GM18951 (cell line): ENCODE results near the gene CRB1.

Source experiments
- POLR2A ChIP-seq: IDR thresholded peaks from 4 replicates; pipeline ENCODE4 v1.6.1; 2011; ENCODE audit warnings: mild to moderate bottlenecking; ENCODE audit not compliant: insufficient read length, insufficient read depth; ENCODE audit errors: extremely low read depth
- in situ Hi-C: fragments of 300-500 bp; cut with MboI; formaldehyde crosslinking; loops from one replicate; pipeline ENCODE4 v1.12.0; 2022; ENCODE audit warnings: low sequenced_read_pairs, mixed read lengths, inconsistent platforms; ENCODE audit not compliant: unreplicated experiment

CRB1 gene

DNA sequence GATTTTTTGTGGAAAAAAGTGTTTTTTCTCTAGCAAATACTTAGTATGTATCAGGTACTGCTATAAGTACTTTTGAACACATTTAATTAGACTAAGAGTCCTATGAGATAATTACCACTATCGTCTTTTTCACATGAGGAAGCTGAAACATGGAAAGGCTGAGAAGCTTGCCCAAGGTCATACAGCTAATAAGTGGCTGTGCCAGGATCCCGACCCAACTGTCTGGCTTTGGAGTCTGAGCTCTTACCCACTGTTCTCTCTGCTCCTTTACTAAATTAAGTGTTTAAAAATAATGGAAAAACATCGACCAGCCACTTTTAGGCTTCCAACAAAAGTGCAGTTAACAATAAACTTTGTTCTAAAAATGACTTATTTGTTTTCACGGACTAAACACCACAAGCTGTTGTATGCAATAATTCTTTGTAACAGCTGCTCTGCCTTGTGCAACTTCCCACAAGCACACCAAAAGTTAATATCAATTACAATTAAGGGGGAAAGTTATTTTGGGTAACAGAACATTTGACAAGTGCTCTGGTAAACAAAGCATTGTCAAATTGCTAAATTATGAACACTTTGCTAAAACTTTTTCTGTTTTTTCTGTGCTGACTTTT, 75.7 kb downstream of the CRB1 start:
- TF ChIP-seq POLR2A: no peak
- in situ Hi-C loops: no loop called here

DNA sequence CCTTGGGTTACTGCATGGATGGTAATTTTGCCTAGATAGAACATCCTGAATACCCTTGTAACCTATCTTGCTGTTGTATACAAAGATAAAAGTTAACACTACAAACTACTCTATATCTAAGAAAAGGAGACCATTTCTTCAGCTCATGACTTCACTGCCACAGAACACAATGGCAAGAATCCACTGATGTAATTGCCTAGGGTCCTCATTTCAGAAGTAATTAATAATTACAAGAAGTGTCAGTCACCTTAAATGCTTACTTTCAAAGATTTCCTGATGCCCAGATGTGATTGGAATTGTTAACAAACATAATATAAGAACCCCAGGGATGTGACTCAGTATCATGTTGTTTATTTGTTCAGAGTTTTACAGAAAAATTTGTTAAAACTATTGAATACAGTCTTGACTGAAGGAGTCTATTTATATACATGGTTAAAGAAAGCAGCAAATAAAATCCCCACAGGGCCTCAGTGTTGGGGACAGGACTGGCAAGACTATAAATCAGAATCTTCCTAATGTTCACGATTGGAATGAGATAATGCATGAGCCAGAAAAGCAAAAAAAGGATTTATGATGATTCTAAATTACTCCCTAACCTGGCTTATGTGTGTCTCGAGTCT, 83.9 kb downstream of the CRB1 start:
- in situ Hi-C loops: loop anchor here (25.0 kb wide), 1 partner anchor 165 kb away; no protein-coding TSS in a partner anchor
- TF ChIP-seq POLR2A: no peak

DNA sequence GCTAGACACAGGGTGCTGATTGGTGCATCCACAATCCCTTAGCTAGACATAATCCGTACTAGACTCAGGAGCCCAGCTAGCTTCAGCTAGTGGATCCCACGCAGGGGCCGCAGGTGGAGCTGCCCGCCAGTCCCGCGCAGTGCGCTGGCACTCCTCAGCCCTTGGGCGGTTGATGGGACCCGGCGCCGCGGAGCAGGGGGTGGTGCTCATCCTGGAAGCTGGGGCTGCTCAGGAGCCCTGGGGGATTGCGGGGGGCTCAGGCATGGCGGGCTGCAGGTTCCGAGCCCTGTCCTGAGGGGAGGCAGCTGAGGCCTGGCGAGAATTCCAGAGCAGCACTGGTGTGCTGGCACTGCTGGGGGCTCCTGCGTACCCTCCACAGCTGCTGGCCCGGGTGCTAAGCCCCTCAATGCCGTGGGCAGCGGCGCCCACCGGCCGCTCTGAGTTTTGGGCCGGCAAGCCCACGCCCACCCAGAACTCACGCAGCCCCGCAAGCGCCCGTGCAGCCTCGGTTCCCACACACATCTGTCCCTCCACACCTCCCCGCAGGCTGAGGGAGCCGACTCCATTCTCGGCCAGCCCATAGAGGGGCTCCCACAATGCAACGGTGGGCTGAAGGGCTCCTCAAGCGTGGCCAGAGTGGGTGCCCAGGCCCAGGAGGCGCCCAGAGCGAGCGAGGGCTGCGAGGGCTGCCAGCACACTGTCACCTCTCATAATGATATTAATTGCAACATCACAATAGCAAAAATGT, 87.4 kb downstream of the CRB1 start:
- TF ChIP-seq POLR2A: no peak
- in situ Hi-C loops: loop anchor here (25.0 kb wide), 1 partner anchor 168 kb away; no protein-coding TSS in a partner anchor

DNA sequence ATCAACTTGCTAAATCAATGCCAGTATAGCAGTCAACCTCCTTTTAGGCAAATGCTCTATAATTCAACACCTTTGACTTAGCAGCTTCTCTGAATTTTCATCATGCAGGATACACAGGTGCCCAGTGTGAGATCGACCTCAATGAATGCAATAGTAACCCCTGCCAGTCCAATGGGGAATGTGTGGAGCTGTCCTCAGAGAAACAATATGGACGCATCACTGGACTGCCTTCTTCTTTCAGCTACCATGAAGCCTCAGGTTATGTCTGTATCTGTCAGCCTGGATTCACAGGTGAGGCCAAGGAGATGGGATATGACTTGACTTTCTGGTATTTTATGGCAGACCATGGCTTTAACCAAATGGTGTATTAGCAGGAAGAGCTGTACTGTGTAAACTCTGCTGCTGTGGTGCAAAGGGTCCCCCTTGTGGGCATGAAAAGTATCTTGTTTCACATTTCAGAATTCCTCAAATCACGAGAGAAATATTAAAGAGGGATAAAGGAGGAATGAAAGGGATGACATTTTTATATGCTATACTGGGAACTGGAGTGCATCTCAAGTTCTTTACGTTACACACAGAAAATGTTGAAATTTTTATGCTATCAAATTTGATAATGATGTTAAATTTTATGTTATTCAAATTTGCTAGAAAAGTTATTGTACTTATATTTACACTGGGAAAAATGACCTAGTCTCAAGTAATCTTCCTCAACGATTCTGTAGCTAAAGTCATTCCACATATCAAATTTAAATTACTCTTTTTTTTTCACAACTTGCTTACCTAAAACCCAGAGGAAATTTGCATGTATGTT, 88.9 kb downstream of the CRB1 start:
- no peak for TF ChIP-seq POLR2A
- in situ Hi-C loops: loop anchor here (25.0 kb wide), 1 partner anchor 170 kb away; no protein-coding TSS in a partner anchor

DNA sequence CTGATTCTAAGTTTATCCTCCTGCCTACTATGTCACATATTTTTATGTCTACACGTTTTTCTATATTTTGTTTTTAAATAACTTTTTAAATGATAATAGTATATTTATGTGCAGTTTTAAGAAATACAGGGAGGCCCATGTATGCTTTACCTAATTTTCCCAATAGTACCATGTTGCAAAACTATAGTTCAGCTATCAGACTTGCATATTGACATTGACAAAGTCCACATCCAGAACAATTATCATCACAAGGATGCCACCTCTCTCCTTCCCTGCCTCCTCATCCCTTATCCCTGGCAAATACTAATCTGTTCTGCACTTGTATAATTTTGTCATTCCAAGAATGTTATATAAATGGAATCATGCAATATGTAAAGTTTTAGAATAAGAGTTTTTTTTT, 90.9 kb downstream of the CRB1 start:
- in situ Hi-C loops: loop anchor here (25.0 kb wide), 1 partner anchor 172 kb away; no protein-coding TSS in a partner anchor
- TF ChIP-seq POLR2A: no peak

DNA sequence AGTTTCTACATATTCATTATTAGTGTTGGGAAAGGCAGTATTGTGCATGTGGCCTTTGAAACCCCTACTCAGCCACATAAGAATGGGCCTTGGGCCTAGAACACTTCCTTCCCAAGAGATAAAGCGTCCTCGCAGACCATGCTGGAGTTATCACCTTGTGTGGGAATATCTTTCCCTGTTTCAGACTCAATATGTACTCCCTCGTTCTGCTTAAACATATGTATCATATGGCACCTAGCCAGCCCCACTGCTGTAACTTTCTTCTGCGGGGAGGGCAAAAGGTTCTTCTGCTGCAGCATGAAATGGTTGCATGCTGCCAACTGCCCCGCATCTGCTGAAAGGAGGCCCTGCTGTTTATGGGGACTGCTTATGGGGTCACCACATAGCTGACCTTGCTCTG, 92.0 kb downstream of the CRB1 start:
- TF ChIP-seq POLR2A: no peak
- in situ Hi-C loops: loop anchor here (25.0 kb wide), 1 partner anchor 173 kb away; no protein-coding TSS in a partner anchor

DNA sequence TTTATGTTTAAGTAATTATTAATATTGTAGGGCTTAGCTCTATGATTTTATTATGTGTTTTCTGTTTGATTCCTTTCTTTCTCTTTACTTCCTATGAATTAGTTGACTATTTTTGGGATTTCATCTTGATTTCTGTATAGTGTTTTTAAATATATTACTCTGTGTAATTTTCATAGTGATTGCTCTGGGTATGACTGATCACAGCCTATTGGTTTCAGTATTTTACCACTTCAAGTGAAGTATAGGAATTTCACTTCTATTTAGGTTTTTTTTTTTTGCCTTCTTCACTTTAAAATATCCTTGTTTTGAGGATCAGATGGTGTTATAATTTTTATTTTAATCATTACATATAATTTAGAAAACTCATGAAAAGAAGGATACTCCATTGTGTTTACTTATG, 94.8 kb downstream of the CRB1 start:
- in situ Hi-C loops: loop anchor here (25.0 kb wide), 1 partner anchor 176 kb away; no protein-coding TSS in a partner anchor
- TF ChIP-seq POLR2A: no peak

DNA sequence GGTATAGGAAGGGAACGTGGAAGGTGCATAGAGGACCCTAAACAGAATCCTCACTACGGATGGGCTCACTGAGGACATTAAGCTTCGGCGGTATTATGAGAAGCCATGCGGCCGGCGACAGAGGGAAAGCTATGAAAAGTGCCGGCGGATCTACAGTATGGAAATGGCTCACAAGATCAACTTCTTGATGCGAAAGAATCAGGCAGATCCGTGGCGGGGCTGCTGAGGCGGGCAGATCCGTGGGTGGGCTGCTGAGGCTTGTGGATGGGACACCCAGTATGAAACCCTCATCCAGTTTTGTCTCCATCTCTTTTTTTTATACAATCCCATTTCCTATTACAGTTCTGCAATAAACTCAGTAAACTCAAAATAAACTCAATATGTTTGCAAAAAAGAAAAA, 95.8 kb downstream of the CRB1 start:
- in situ Hi-C loops: loop anchor here (25.0 kb wide), 1 partner anchor 177 kb away; no protein-coding TSS in a partner anchor
- no peak for TF ChIP-seq POLR2A

DNA sequence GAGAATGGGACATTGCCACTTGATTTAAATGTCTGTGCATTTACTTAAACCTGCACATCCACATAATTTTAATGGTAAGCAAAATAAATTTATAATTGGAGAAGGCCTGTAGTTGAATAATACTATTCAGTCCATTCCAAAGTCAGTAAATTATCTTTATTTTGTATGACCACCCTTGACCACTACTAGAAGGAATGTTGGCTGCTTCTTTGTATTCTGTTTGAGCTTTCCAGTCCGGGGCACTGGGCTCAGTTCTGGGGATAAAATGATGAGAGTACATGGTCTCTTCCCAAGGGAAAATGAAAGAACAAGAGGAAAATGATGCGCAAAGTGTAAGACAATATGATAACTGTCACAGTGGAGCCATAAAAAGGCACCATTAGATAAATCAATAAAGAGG, 98.9 kb downstream of the CRB1 start:
- TF ChIP-seq POLR2A: no peak
- in situ Hi-C loops: loop anchor here (25.0 kb wide), 1 partner anchor 180 kb away; no protein-coding TSS in a partner anchor

DNA sequence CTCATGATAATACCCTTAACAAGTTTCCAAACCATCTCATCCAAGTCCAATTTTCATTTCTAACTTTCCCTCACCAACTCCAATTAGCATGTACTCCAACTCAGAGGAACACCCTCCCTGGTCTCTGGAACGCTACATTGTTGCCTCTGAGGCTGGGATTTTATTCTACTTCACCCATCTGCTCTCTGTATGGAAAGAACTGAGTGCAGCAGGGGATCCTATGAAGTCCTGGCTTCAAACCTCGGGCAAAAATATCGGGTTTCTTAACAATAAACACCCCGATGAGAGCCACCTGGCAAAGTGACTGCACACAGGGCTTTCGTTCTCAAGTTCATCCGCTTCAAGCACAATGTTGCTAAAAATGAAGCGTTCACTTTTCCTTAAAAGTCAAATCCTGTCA, 99.6 kb downstream of the CRB1 start:
- in situ Hi-C loops: loop anchor here (25.0 kb wide), 1 partner anchor 180 kb away; no protein-coding TSS in a partner anchor
- no peak for TF ChIP-seq POLR2A

DNA sequence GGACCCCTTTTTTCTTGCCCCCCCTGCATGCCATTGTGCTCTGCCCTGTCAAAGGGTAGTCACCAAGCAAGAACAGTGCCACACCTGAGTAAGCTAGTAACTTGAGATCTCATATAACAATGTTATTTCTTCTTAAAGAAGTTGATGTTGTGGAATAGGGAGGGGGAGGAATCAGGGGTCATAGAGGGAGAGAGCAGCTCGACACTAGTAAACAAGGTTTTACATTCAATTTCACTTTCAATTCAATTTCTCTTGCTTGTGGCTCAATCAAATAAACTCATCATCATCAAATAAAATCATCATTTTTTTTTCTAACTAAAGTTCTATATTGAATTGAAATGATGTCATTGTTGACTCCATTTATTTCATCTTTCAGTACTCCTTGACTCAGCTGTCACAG, 106.4 kb downstream of the CRB1 start:
- TF ChIP-seq POLR2A: no peak
- in situ Hi-C loops: loop anchor here (25.0 kb wide), 1 partner anchor 187 kb away; no protein-coding TSS in a partner anchor

DNA sequence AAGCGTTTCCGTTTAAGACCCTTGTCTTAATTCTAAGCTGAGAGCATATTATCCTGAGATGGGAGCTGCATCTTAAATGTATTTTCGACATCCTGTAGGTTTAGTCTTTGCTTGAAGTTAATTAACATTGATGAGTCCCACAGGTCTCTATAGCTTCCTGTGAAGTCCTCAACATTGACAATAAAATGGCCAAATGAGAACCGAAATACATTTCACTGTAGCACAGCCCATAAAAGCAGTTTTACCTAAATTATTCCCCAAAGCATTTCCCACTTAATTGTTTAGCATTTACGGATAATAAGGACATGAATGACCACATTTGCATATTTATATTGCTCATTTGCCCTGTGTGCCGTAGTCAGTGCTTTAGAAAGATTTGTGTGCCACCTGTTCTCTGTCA, 116.4 kb downstream of the CRB1 start:
- in situ Hi-C loops: no loop called here
- no peak for TF ChIP-seq POLR2A
